ENCODE results near the gene CHRNG. TPM values are rescaled to one million over a fixed set of nuclear protein-coding genes. Genes with fewer than 3 reads are reported as not detected.
"Not testable (repeated sequence)": the region's sequence is repeated elsewhere in the genome, so short reads cannot be mapped to it uniquely, and the experiment has no call there.

CHRNG gene
- polyA plus RNA-seq, 4 donors: 0.52 to 2.0 (median 1.4) TPM

DNA sequence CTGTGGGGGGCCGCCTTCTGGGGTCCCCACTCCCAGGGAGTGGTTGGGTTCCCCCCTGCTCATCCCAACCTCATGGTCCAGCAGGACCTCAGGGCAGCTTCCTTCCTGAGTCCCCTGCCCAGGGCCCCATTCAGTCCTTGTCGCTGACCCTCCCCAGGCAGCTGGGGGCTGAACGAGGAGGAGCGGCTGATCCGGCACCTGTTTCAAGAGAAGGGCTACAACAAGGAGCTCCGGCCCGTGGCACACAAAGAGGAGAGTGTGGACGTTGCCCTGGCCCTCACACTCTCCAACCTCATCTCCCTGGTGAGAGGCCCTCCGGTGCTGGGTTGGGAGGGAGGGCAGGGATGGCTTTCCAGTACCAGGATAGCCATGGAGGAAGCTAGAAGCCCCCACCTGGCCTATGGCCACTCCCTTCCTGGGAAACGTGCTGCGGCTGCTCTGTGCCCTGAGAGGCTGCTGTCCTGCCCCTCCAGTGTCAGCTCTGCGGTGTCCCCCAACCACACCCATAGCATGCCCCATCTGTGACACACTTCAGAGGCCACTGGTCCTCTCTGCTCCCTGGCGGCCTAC lies 13.0 kb upstream of the CHRNG start:
- DNase-seq (ENCODE audit: low read depth in 4 of 4, low spot score in 2 of 4): no peak

DNA sequence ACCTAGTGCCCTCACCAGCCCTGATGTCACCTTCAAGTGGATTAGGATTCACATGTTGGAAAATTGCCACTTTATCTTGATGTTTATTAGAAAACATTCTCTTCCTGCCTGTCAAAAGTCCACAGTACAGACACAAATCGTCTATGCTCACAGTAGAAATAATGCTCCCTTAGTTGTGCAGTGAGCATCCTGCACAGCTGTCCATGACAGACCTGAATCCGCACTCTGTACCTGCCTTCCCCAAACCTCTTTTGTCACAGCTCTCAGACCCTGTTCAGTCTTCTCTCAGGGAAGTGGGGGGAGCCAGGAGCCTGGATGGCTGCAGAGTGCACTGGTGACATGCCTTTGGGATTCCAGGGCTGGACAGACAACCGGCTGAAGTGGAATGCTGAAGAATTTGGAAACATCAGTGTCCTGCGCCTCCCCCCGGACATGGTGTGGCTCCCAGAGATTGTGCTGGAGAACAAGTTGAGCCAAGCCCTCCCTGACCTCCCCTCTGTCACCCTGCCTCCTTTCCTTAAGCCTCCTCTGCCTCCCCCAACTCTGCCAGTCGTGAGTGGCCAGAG lies 11.5 kb upstream of the CHRNG start:
- no peak for DNase-seq (ENCODE audit: low read depth in 4 of 4, low spot score in 2 of 4)

GRCh38 chr2:232528746-232529460 lies 10.6 kb upstream of the CHRNG start:
- DNase-seq (ENCODE audit: low read depth in 4 of 4, low spot score in 2 of 4): no peak

DNA sequence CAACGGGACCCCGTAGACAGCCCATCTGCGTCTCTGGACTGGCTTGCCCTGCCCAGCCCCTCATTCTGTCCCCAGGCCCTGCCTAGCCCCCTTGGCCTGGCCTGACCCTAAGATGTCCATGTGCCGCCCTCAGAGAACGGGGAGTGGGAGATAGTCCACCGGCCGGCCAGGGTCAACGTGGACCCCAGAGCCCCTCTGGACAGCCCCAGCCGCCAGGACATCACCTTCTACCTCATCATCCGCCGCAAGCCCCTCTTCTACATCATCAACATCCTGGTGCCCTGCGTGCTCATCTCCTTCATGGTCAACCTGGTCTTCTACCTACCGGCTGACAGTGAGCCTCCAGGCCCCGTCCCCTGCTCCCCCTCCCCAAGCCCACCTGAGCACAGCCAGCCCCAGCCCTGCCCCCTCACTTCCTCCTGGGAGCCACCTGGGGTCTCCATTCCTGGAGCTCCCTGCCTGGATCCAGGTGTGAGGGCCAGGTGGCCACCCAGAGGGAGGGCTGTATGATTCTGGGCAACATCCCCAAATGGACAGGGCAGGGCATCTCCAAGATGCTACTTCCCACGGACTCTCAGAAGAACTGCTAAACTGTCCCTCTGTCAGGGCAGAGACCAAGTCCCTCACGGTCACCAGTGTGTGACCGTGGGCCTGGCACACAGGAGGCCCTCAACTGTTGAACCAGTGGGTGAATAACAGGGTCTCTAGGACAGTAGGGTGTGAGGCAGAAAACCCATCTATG lies 9.5 kb upstream of the CHRNG start:
- DNase-seq (ENCODE audit: low read depth in 4 of 4, low spot score in 2 of 4): no peak

- no peak for DNase-seq (ENCODE audit: low read depth in 4 of 4, low spot score in 2 of 4)
These were observed 8.7 kb upstream of the CHRNG start for GRCh38 chr2:232530626-232531260.

DNA sequence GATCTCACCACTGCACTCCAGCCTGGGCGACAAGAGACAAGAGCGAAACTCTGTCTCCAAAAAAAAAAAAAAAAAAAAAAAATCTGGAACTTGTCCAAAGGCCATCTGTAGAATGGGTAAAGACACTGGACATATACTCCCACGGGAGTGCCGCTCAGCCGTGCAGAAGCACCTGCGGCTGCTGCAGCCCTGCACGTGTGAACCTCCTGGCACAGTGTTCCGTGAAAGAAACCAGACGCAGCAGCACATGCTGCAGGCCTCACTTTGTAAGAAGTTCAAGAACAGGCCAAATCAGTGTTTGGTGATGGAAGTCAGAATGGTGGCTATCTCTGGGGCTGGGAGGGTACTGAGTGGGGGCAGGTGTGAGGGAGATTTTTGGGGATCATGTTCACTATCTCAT lies 7.1 kb upstream of the CHRNG start:
- DNase-seq (ENCODE audit: low read depth in 4 of 4, low spot score in 2 of 4): no peak

DNA sequence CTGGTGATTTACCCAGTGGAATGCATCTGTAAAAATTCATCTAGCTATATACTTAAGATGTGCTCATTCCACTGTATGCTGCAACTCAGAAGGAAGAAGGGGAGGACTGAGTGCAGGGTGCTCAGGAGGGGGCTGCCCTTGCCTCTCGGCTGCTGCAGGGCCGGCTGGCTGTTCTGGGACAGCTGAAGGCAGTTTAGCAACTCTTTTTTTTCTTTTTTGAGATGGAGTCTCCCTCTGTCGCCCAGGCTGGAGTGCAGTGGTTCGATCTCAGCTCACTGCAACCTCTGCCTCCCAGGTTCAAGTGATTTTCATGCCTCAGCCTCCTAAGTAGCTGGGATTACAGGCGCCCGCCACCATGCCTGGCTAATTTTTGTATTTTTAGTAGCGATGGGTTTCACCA lies 6.7 kb upstream of the CHRNG start:
- not testable (repeated sequence) for DNase-seq (ENCODE audit: low read depth in 4 of 4, low spot score in 2 of 4)

DNA sequence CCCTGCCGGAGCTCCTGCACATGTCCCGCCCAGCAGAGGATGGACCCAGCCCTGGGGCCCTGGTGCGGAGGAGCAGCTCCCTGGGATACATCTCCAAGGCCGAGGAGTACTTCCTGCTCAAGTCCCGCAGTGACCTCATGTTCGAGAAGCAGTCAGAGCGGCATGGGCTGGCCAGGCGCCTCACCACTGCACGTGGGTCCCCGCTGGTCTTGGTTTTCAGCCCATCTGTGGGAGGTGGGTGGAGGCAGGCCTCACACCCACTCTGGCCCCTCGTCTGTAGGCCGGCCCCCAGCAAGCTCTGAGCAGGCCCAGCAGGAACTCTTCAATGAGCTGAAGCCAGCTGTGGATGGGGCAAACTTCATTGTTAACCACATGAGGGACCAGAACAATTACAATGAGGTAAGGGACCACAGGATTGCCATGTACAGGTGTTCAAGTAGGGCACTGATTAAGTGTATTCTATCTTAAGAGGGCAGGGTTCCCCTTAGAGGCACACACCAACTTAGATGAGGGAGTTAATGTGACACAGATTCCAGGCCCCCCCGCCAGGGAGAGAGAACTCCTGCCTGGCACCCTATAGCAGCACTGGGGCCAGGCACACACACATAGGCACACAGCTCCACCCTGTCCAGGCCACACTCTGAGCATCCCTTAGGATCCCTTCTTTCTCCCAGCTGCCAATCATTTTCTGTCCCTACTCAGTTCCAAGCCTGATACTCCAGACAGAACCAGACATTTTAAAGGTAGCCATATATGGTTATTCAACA lies 5.4 kb upstream of the CHRNG start:
- no peak for DNase-seq (ENCODE audit: low read depth in 4 of 4, low spot score in 2 of 4)

DNA sequence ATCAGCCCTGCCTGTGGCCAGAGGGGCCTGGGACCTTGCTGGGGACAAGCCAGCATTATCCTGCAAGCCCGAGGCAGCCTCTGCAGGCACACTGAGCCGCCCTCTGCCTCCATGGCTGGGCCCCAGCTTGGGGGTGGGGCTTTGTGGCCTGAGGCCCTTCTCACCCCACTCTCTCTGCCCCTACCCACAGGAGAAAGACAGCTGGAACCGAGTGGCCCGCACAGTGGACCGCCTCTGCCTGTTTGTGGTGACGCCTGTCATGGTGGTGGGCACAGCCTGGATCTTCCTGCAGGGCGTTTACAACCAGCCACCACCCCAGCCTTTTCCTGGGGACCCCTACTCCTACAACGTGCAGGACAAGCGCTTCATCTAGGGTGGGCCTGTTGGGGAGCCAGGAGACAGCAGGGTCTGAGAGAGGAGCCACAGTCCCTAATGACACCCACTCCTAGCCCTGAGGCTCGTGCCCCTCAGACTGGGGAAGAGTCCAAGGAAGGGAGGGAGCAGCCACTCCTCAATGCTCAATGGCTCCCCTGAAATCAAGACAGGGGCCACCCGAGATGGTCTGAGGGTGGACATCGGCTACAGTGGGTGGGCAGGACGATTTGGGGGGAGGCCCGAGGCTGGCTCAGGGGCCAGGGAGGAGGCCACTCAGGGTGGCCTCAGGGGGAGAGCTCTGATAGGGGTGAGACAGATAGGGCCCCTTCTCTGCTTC lies 4.4 kb upstream of the CHRNG start:
- no peak for DNase-seq (ENCODE audit: low read depth in 4 of 4, low spot score in 2 of 4)

DNA sequence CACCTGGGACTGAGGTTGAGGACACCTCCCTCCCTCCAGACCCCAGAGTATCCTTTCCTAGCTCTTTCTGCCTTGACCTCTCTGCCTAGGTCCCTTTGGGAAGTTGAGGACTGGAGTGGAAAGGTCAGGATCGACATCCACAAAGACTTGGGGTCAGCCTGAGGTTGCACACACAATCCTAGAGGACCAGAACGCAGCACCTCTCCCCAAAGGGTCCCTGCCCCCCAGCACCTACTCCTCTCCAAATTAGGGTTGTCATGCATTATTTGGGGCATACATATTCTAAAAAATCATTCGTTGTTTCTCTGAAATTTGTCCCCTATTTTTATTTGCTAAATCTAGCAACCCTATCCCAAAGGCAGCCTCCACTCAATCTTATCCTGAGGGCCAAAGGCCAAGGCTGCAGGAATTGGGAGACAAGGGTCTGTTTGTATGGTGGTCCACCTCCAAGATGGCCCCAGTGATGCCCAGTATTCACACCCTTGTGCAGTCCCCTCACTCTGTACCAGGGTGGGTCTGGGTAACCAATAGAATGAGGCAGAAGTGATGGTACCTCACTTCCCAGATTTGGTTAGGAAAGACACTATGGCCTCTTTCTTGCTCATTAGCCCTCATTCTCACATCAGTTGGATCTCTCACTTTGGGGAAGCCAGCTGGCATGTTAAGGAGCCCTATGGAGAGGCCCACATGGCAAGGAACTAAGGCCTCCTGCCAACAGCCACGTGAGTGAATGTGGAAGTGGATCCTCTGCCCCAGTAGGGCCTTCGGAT lies 3.5 kb upstream of the CHRNG start:
- DNase-seq (ENCODE audit: low read depth in 4 of 4, low spot score in 2 of 4): no peak

- DNase-seq (ENCODE audit: low read depth in 4 of 4, low spot score in 2 of 4): no peak
These were observed 2.4 kb upstream of the CHRNG start for GRCh38 chr2:232537079-232537478.

- DNase-seq (ENCODE audit: low read depth in 4 of 4, low spot score in 2 of 4): no peak
These were observed 2.0 kb upstream of the CHRNG start for GRCh38 chr2:232537499-232537898.

GRCh38 chr2:232538671-232539070 lies 821 bp upstream of the CHRNG start:
- no peak for DNase-seq (ENCODE audit: low read depth in 4 of 4, low spot score in 2 of 4)

DNA sequence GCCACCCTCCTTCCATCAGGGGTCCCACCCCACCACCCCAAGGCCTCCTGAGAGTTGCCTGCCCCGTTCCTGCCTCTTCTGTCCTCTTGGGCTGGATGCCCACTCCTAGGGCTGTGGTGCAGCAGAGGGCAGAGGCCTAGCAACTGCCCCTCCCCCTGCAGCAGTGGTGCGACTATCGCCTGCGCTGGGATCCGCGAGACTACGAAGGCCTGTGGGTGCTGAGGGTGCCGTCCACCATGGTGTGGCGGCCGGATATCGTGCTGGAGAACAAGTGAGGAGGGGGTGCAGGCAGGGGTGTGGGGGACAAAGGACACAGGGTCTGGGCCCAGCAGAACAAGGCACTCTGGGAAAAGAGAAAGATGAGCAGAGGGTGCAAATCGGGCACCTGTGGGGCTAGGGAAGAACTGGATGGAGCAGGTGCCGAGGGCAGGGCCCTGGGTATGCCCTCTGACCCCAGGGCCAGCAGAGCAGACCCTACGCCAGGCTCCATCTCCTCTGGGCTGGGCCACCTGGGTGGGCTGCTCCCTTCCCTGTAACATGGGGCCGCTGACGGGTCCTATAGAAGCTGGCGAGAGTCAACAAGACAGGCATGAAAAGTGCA lies 1.0 kb downstream of the CHRNG start:
- DNase-seq (ENCODE audit: low read depth in 4 of 4, low spot score in 2 of 4): no peak

DNA sequence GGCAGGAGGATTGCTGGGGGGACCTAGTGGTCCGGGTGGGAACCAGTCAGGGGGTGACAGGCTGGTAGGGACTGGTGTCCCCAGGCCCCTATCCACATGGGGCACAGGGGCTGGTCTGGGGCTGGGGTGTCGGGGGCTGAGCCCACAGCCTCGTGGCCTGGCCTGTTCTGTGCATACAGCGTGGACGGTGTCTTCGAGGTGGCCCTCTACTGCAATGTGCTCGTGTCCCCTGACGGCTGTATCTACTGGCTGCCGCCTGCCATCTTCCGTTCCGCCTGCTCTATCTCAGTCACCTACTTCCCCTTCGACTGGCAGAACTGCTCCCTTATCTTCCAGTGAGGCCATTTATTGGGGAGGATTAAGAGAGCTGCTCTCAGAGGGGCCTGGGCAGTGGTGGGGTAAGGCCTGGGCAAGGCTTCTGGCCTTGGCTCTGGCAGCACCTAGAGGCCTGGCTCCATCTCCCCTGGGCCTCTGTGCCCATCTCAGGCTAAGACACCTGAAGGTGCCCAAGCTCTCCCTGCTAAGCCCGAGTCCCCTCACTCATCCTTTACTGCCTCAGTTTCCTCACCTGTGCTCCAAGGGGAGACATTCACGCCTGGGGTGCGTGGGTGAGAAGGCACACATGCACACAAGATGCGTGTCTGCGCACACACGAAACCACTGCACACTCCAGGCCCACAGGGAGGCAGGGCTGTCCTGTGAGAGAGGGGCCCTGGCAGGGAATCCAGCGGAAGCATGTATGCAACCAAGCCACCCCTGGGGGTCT lies 1.9 kb downstream of the CHRNG start:
- DNase-seq (ENCODE audit: low read depth in 4 of 4, low spot score in 2 of 4): no peak

DNA sequence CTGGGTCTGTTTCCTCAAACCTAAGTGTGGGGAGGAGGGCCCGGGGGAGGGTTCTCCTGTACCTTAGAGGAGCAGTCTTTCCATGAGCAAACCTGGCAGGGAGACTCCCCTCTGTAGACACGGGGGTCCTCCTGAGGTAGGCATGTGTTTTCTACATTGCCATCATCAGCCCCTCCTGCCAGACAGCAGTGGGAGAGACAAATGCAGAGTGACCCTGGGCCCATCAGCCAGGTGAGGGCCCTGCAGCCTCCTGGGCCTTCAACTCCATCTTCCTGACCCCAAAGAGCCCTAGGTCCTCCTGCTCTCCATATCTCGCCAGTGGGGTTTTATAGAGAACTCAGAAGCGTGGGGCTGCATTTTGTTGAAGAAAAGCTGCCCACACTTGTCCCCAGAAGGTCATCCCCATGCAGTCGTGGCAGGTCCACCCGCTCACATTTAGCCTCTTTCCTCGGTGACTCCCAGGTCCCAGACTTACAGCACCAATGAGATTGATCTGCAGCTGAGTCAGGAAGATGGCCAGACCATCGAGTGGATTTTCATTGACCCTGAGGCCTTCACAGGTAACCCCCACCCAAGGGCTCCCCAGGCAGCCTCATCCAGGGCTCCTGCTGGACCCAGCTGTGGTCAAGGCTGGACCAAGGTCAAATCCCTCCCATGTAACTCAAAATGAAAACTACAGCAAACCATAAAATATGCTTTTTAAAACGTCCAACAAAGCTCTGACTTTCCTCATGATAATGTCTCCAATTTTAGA lies 2.6 kb downstream of the CHRNG start:
- no peak for DNase-seq (ENCODE audit: low read depth in 4 of 4, low spot score in 2 of 4)

All from left renal cortex interstitium (tissue), 4 donors.